ENCODE results near the gene FAM120AOS. TPM values are rescaled to one million over a fixed set of nuclear protein-coding genes. Genes with fewer than 3 reads are reported as not detected.

Gene FAM120AOS
- total RNA-seq, 1 donor from 2014 or later: 52.0 TPM

DNA sequence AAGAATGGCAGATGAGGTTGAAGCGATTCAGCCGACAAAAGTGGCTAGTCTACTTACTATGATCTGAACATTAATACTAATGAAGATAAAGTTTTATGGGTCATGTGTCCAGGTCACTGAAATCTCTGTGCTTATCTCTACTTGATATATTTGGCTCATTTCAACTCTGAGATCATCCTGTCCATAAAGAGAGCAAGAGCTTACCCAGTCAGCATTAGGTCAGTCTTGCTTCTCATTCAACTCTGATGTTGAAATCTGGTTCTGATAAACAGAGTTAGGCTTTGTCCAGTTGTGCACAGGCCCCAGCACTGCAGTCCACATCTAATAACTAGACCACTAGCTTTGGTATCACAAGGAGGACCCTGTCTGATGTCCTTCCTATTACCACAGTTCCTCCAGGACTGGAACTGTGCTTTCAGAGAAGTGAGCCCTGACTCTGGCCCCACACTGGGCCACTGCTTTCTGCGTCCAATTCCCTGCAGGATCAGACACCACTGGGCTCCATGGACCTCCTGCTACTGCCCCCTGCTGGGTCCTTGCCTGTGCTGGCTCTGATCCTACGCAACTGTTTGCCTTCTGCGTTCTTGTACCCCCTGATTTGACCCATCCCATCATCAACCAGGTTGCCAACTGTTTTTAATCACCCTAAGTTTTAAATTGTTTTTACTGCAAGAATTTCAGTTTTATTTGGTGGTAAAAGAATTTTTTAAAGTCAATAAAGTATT lies 25.6 kb downstream of the FAM120AOS start:
- no peak overlapping the region for H3K27ac Mint-ChIP-seq (ENCODE audit: unreplicated experiment)
- no peak overlapping the region for H3K4me3 Mint-ChIP-seq
- no peak for DNase-seq (ENCODE audit: low read depth, low spot score)
- no peaks in the 10 kb centered on the region for H3K4me1 Mint-ChIP-seq
- peaks cover 11% of the 10 kb centered on the region for H3K9me3 Mint-ChIP-seq
- TF ChIP-seq CTCF (conservative IDR thresholded peaks at IDR 0.05): no peak
- H3K36me3 Mint-ChIP-seq (ENCODE audit: low read depth): peaks cover 6% of the 10 kb centered on the region
- no peaks in the 10 kb centered on the region for H3K27me3 Mint-ChIP-seq (ENCODE audit: low read depth)

- DNase-seq (ENCODE audit: low read depth, low spot score): no peak
- no peak overlapping the region for H3K4me3 Mint-ChIP-seq
- peaks cover 17% of the 10 kb centered on the region for H3K9me3 Mint-ChIP-seq
- H3K4me1 Mint-ChIP-seq: no peaks in the 10 kb centered on the region
- peaks cover 8% of the 10 kb centered on the region for H3K36me3 Mint-ChIP-seq (ENCODE audit: low read depth)
- H3K27me3 Mint-ChIP-seq (ENCODE audit: low read depth): no peaks in the 10 kb centered on the region
- no peak overlapping the region for H3K27ac Mint-ChIP-seq (ENCODE audit: unreplicated experiment)
- TF ChIP-seq CTCF (conservative IDR thresholded peaks at IDR 0.05): no peak
These were observed 30.3 kb downstream of the FAM120AOS start for GRCh38 chr9:93422977-93423616.

GRCh38 chr9:93419023-93419422 lies 34.4 kb downstream of the FAM120AOS start:
- TF ChIP-seq CTCF (conservative IDR thresholded peaks at IDR 0.05): no peak
- H3K4me3 Mint-ChIP-seq: no peak overlapping the region
- H3K36me3 Mint-ChIP-seq (ENCODE audit: low read depth): peaks cover 5% of the 10 kb centered on the region
- no peaks in the 10 kb centered on the region for H3K27me3 Mint-ChIP-seq (ENCODE audit: low read depth)
- no peak overlapping the region for H3K27ac Mint-ChIP-seq (ENCODE audit: unreplicated experiment)
- no peak for DNase-seq (ENCODE audit: low read depth, low spot score)
- H3K9me3 Mint-ChIP-seq: peaks cover 8% of the 10 kb centered on the region
- peaks cover 5% of the 10 kb centered on the region for H3K4me1 Mint-ChIP-seq

DNA sequence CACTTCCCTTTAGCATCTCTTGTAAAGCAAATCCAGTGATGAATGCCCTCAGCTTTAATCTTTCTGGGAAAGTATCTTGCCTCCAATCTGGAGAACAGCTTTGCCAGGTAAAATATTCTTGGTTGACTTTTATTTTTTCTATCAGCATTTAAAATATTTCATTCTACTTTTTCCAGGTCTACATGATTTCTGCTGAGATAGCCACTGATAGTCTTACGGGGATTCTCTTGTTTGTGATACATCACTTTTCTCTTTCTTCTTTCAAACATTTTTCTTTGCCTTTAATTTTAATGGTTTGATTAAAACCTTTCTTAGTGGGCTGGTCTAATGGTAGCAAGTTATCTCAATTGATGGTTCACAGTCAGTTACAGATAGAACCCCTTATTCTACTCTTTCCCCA lies 35.8 kb downstream of the FAM120AOS start:
- TF ChIP-seq CTCF (conservative IDR thresholded peaks at IDR 0.05): no peak
- H3K4me1 Mint-ChIP-seq: peaks cover 5% of the 10 kb centered on the region
- peaks cover 5% of the 10 kb centered on the region for H3K36me3 Mint-ChIP-seq (ENCODE audit: low read depth)
- peaks cover 8% of the 10 kb centered on the region for H3K9me3 Mint-ChIP-seq
- no peak overlapping the region for H3K4me3 Mint-ChIP-seq
- DNase-seq (ENCODE audit: low read depth, low spot score): no peak
- peaks cover 3% of the 10 kb centered on the region for H3K27me3 Mint-ChIP-seq (ENCODE audit: low read depth)
- H3K27ac Mint-ChIP-seq (ENCODE audit: unreplicated experiment): no peak overlapping the region

- Mint-ChIP-seq H3K9me3 (peaks cover 8% of the 10 kb centered on the region), H3K27me3 (ENCODE audit: low read depth) (peaks cover 3% of the 10 kb centered on the region), H3K4me3 (no peak overlapping the region), H3K36me3 (ENCODE audit: low read depth) (peaks cover 5% of the 10 kb centered on the region), H3K27ac (ENCODE audit: unreplicated experiment) (no peak overlapping the region), H3K4me1 (peaks cover 5% of the 10 kb centered on the region)
- no peak for DNase-seq (ENCODE audit: low read depth, low spot score)
- TF ChIP-seq CTCF (conservative IDR thresholded peaks at IDR 0.05): no peak
These were observed 36.7 kb downstream of the FAM120AOS start for GRCh38 chr9:93416530-93417235.
